Prostate gland (tissue), 2 donors: ENCODE measurements around the gene ELAC1.

Source experiments
- POLR2A ChIP-seq: fragments of 450-650 bp; IDR thresholded peaks from one replicate; pipeline ENCODE4 v1.6.1; 2016; ENCODE audit warnings: antibody characterized with exemption, mild to moderate bottlenecking
- POLR2AphosphoS5 ChIP-seq: sonication (generic); formaldehyde crosslinking; IDR thresholded peaks from one replicate; pipeline ENCODE4 v1.6.1; 2017; ENCODE audit warnings: antibody characterized with exemption
- TF ChIP-seq, protein P1 (sequence below), 4 experiments: fragments of 200-600 bp in 2 of 4; fragments of 450-650 bp in 2 of 4; sonication (generic) in 2 of 4; IDR thresholded peaks; 1 replicate in 3 of 4; 2 replicates in 1 of 4; pipeline ENCODE4 v1.5.1; 2016 to 2019; ENCODE audit warnings: antibody characterized with exemption in 4 of 4, mild to moderate bottlenecking in 2 of 4, moderate library complexity in 2 of 4

DNA sequence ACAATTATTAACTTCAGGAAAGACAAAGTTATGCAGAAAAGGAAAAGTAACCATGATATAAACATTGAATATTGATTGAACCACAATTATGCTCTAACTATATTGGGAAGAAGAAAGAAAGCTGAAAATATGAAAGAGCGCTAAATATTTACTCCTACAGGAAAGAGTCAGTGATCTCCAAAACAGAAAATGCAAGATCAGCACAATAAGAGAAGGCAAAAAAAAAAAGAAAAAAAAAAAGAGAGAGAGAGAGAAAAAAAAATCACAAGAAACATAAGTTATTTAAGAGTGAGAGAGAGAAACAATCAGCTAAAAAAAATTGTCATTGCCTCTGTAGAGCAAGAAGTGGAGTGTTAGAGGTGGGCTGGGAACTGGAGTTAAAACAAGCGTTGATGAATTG is 28.9 kb upstream of the ELAC1 start:
- TF ChIP-seq, protein P1, sequence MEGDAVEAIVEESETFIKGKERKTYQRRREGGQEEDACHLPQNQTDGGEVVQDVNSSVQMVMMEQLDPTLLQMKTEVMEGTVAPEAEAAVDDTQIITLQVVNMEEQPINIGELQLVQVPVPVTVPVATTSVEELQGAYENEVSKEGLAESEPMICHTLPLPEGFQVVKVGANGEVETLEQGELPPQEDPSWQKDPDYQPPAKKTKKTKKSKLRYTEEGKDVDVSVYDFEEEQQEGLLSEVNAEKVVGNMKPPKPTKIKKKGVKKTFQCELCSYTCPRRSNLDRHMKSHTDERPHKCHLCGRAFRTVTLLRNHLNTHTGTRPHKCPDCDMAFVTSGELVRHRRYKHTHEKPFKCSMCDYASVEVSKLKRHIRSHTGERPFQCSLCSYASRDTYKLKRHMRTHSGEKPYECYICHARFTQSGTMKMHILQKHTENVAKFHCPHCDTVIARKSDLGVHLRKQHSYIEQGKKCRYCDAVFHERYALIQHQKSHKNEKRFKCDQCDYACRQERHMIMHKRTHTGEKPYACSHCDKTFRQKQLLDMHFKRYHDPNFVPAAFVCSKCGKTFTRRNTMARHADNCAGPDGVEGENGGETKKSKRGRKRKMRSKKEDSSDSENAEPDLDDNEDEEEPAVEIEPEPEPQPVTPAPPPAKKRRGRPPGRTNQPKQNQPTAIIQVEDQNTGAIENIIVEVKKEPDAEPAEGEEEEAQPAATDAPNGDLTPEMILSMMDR (IDR thresholded peaks at IDR 0.05) = no peak
- TF ChIP-seq POLR2A (no peak), POLR2AphosphoS5 (no peak)
